ENCODE data around the gene SLC25A29. TPM values are rescaled to one million over a fixed set of nuclear protein-coding genes. Genes with fewer than 3 reads are reported as not detected.

Gene SLC25A29, protein sequence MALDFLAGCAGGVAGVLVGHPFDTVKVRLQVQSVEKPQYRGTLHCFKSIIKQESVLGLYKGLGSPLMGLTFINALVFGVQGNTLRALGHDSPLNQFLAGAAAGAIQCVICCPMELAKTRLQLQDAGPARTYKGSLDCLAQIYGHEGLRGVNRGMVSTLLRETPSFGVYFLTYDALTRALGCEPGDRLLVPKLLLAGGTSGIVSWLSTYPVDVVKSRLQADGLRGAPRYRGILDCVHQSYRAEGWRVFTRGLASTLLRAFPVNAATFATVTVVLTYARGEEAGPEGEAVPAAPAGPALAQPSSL
- total RNA-seq (10 to 100 TPM; 11.0 to 25.3 (median 21.7) TPM), polyA plus RNA-seq (10 to 100 TPM; 36.7 to 70.7 TPM)
- long read RNA-seq, donor 1, full-length matches to known transcripts: 26 of 53 reads
- long read RNA-seq, donor 1, partial matches to known transcripts: 0 of 53 reads
- long read RNA-seq, donor 1, other reads (novel, unspliced or antisense): 27 of 53 reads
- long read RNA-seq, donor 2, full-length matches to known transcripts: 42 of 72 reads
- long read RNA-seq, donor 2, partial matches to known transcripts: 2 of 72 reads
- long read RNA-seq, donor 2, other reads (novel, unspliced or antisense): 28 of 72 reads
- long read RNA-seq, donor 3, full-length matches to known transcripts: 20 of 29 reads
- long read RNA-seq, donor 3, partial matches to known transcripts: 1 of 29 reads
- long read RNA-seq, donor 3, other reads (novel, unspliced or antisense): 8 of 29 reads

DNA sequence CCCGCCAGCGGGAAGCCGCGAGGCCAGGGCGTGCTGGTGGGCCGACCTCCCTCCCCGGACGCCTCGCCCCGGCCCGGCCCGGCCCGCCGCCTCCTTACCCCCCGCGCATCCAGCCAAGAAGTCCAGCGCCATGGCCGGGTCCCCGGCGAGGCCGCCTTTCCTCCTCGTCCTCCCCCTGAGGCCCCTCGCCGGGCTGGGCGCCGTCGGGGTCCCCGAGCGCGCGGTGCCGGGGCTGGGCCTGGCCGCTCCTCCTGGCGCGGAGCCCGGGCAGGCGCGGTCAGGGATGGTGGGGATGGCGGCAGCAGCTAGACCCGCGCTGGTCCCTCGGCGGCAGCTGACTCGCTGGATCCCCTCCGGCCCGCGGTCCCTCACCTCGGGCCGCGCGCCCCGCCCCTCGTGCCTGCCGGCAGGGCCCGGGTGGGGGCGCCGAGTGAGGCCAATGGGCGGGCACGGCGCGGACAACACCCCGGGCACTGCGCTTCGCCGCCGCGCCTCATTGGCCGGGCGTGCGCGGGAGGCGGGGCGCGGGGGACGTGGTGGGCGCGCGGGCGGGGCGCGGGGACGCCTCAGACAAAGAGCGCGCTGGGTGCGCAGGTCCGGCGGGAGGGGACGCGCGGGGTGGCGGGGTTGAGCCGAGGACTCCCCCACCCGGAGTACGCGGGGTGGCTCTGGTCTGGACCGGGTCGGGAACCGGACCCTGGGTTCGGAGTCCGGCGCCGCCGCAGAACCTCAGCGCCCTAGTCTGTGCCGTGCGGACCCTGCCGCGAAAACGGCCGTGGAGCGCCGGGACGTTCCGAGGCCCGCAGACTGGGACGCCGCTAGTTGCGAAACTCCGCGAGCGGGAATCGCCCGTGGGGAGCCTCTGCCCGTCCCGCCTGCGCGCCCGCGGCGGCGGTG lies at the start of gene SLC25A29:
SLC25A29 (minus strand) TSS at position 344 of the 897 bp plus-strand sequence; CDS start at position 132, 212 bp downstream.
- TF ChIP-seq, protein P1, sequence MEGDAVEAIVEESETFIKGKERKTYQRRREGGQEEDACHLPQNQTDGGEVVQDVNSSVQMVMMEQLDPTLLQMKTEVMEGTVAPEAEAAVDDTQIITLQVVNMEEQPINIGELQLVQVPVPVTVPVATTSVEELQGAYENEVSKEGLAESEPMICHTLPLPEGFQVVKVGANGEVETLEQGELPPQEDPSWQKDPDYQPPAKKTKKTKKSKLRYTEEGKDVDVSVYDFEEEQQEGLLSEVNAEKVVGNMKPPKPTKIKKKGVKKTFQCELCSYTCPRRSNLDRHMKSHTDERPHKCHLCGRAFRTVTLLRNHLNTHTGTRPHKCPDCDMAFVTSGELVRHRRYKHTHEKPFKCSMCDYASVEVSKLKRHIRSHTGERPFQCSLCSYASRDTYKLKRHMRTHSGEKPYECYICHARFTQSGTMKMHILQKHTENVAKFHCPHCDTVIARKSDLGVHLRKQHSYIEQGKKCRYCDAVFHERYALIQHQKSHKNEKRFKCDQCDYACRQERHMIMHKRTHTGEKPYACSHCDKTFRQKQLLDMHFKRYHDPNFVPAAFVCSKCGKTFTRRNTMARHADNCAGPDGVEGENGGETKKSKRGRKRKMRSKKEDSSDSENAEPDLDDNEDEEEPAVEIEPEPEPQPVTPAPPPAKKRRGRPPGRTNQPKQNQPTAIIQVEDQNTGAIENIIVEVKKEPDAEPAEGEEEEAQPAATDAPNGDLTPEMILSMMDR (IDR thresholded peaks at IDR 0.05): no peak
- ATAC-seq: peak; percentile 87 to 94 (median 90)
- Histone ChIP-seq H3K4me1 (peaks cover 4 to 69% (median 45%) of the 10 kb centered on the region in 9 donors), H3K36me3 (no peaks in the 10 kb centered on the region), H3K27me3 (no peaks in the 10 kb centered on the region), H3K27ac (peak within 1 kb of the TSS; percentile 84 to 95 (median 90)), H3K4me3 (peak within 1 kb of the TSS; percentile 65 to 99 (median 92)), H3K9me3 (no peaks in the 10 kb centered on the region)
- WGBS, 2 donors: 0 to 1% methylated on average over 112 to 131 of the region's 131 CpGs
- intact Hi-C loops (cut with DNase I): loop anchor here in 9 of 10 donors (2.0 to 10.0 kb wide), 5 partner anchors 64 to 71 kb away; partner anchors contain the start of gene WDR25 (in 7 of the 9)
- DNase-seq: peak; percentile 88 to 90

DNA sequence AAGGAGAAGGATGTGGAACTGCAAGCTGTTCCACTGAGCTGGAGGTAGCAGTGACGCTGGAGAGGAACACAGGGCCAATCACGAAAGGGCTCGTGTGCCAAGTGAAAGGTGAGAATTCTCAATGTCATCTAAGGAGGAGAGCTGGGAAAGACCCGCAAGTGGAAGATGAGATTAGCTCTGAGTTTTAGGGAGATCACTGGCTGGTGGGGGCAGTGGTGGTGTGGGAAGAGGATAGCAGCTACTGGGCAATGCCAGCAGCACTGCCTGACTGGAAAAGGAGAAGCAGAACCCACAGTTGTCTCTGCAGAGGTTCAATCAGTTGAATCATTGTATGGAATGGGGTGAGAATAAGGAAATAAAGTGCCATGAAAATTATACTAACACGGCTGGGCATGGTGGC lies 44.7 kb upstream of the SLC25A29 start:
- H3K36me3 ChIP-seq: peaks cover 0 to 100% (median 71%) of the 10 kb centered on the region in 9 donors
- peaks cover 0 to 25% (median 0%) of the 10 kb centered on the region in 9 donors for H3K4me1 ChIP-seq
- H3K4me3 ChIP-seq: no peak overlapping the region
- TF ChIP-seq, protein P1 (IDR thresholded peaks at IDR 0.05): no peak
- no peaks in the 10 kb centered on the region for H3K27me3 ChIP-seq
- H3K9me3 ChIP-seq: no peaks in the 10 kb centered on the region
- 82 to 84% methylated on average over 5 of the region's 5 CpGs for WGBS, 2 donors
- DNase-seq (no peak), ATAC-seq (no peak)
- peak overlapping the region in 1 of 10 donors; percentile 6 for H3K27ac ChIP-seq
- intact Hi-C loops (cut with DNase I): no loop called here

DNA sequence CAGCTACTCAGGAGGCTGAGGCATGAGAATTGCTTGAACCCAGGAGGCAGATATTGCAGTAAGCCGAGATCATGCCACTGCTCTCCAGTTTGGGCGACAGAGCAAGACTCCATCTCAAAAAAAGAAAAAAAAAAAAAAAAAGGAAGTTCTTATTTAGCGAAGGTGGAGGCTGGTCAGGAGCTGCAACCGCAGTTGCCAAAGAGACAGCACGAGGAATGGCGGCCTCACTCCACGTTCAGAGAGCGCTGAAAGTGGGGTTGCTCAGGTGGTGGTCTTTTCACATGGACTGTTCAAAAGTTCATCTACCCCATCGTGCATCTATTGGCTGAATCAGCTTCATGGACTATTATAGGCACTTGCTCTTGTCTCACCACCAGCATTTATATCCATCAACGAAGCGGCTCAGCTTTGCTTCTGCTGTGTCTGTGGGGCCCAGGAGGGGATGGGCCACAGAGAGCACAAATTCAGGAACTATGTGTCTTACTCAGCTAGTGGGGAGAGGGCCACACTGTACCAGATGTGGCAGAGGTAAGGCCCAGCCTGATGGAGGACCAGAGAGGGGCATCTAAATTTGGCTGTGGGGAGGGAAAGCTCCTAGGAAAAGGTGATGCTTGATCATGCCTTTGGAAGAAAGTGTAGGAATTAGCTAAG lies 44.2 kb upstream of the SLC25A29 start:
- intact Hi-C loops (cut with DNase I): no loop called here
- Histone ChIP-seq H3K27ac (no peak overlapping the region), H3K4me3 (no peak overlapping the region), H3K36me3 (peaks cover 0 to 99% (median 71%) of the 10 kb centered on the region in 9 donors), H3K27me3 (no peaks in the 10 kb centered on the region), H3K4me1 (peaks cover 0 to 25% (median 0%) of the 10 kb centered on the region in 9 donors), H3K9me3 (no peaks in the 10 kb centered on the region)
- 92 to 93% methylated on average over 11 of the region's 11 CpGs for WGBS, 2 donors
- no peak for DNase-seq
- no peak for ATAC-seq
- TF ChIP-seq, protein P1 (IDR thresholded peaks at IDR 0.05): no peak
